ENCODE data around the gene CYP51A1.

DNA sequence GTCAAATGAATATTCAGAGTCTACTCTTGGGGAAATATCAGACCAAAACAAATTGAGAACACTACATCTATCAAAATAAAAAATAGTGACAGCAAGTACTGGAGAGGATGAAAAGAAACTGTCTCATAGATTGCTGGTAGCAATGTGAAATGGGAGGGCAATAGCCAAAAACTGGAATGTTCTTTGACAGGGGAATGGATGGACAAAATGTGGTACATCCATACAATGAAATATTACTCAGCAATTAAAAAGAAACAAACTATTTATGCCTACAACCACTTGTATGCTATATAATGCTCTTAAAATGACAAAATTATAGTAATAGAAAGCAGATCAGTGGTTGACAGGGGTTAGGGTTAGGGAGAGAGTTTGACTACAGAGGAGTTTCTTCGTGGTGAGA lies 46.0 kb downstream of the CYP51A1 start:
- TF ChIP-seq, protein P1, sequence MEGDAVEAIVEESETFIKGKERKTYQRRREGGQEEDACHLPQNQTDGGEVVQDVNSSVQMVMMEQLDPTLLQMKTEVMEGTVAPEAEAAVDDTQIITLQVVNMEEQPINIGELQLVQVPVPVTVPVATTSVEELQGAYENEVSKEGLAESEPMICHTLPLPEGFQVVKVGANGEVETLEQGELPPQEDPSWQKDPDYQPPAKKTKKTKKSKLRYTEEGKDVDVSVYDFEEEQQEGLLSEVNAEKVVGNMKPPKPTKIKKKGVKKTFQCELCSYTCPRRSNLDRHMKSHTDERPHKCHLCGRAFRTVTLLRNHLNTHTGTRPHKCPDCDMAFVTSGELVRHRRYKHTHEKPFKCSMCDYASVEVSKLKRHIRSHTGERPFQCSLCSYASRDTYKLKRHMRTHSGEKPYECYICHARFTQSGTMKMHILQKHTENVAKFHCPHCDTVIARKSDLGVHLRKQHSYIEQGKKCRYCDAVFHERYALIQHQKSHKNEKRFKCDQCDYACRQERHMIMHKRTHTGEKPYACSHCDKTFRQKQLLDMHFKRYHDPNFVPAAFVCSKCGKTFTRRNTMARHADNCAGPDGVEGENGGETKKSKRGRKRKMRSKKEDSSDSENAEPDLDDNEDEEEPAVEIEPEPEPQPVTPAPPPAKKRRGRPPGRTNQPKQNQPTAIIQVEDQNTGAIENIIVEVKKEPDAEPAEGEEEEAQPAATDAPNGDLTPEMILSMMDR (IDR thresholded peaks at IDR 0.05; ENCODE audit: insufficient read depth, low read length), result no peak
- no peak for TF ChIP-seq POLR2AphosphoS5 (IDR thresholded peaks at IDR 0.05; ENCODE audit: low read depth)
- TF ChIP-seq, protein P2, sequence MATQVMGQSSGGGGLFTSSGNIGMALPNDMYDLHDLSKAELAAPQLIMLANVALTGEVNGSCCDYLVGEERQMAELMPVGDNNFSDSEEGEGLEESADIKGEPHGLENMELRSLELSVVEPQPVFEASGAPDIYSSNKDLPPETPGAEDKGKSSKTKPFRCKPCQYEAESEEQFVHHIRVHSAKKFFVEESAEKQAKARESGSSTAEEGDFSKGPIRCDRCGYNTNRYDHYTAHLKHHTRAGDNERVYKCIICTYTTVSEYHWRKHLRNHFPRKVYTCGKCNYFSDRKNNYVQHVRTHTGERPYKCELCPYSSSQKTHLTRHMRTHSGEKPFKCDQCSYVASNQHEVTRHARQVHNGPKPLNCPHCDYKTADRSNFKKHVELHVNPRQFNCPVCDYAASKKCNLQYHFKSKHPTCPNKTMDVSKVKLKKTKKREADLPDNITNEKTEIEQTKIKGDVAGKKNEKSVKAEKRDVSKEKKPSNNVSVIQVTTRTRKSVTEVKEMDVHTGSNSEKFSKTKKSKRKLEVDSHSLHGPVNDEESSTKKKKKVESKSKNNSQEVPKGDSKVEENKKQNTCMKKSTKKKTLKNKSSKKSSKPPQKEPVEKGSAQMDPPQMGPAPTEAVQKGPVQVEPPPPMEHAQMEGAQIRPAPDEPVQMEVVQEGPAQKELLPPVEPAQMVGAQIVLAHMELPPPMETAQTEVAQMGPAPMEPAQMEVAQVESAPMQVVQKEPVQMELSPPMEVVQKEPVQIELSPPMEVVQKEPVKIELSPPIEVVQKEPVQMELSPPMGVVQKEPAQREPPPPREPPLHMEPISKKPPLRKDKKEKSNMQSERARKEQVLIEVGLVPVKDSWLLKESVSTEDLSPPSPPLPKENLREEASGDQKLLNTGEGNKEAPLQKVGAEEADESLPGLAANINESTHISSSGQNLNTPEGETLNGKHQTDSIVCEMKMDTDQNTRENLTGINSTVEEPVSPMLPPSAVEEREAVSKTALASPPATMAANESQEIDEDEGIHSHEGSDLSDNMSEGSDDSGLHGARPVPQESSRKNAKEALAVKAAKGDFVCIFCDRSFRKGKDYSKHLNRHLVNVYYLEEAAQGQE (IDR thresholded peaks at IDR 0.05; ENCODE audit: insufficient replicate concordance, low read depth), result no peak
